Measurements from ENCODE around the gene ZNF594.
"Not testable (repeated sequence)": the region's sequence is repeated elsewhere in the genome, so short reads cannot be mapped to it uniquely, and the experiment has no call there.

ZNF594 gene

GRCh38 chr17:5136580-5137412 lies 54.9 kb downstream of the ZNF594 start:
- not testable (repeated sequence) for DNase-seq (ENCODE audit: low spot score)

- no peak for DNase-seq (ENCODE audit: low spot score)
These were observed 55.7 kb downstream of the ZNF594 start for GRCh38 chr17:5135726-5136579.

- DNase-seq (ENCODE audit: low spot score) = not testable (repeated sequence)
These were observed 56.4 kb downstream of the ZNF594 start for GRCh38 chr17:5135131-5135712.

- DNase-seq (ENCODE audit: low spot score) = not testable (repeated sequence)
These were observed 57.1 kb downstream of the ZNF594 start for GRCh38 chr17:5134571-5134970.

- not testable (repeated sequence) for DNase-seq (ENCODE audit: low spot score)
These were observed 57.7 kb downstream of the ZNF594 start for GRCh38 chr17:5133961-5134360.

- no peak for DNase-seq (ENCODE audit: low spot score)
These were observed 58.4 kb downstream of the ZNF594 start for GRCh38 chr17:5133311-5133710.

- DNase-seq (ENCODE audit: low spot score) = not testable (repeated sequence)
These were observed 59.0 kb downstream of the ZNF594 start for GRCh38 chr17:5132503-5133225.

GRCh38 chr17:5131799-5132502 lies 59.7 kb downstream of the ZNF594 start:
- not testable (repeated sequence) for DNase-seq (ENCODE audit: low spot score)

GRCh38 chr17:5131146-5131715 lies 60.4 kb downstream of the ZNF594 start:
- DNase-seq (ENCODE audit: low spot score) = no peak

GRCh38 chr17:5130687-5131086 lies 61.0 kb downstream of the ZNF594 start:
- DNase-seq (ENCODE audit: low spot score) = not testable (repeated sequence)

- DNase-seq (ENCODE audit: low spot score) = not testable (repeated sequence)
These were observed 61.4 kb downstream of the ZNF594 start for GRCh38 chr17:5130261-5130660.

- not testable (repeated sequence) for DNase-seq (ENCODE audit: low spot score)
These were observed 61.9 kb downstream of the ZNF594 start for GRCh38 chr17:5129770-5130169.

Measured in iPS-NIHi11 (cell line).